ENCODE results near the gene SLC39A10.
"Not testable (repeated sequence)": the region's sequence is repeated elsewhere in the genome, so short reads cannot be mapped to it uniquely, and the experiment has no call there.

Gene SLC39A10

DNA sequence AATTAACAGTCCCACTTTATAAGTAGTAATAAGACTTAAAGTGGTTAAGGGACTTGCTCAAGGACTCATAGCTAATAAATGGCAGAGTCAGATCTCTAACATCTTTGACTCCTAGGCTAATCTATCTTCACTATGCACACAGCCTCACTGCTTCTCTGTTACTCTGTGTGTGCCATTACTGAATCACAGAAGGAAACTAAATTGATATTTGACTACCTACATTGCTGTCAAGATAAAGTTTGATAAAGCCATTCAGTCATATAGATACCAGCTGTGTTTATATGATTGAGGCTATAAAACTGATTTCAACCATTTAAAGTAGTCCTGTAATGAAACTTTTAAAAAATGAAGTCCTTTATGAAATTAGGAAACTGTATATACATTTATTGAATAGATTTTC is 10.9 kb downstream of the SLC39A10 start:
- FAIRE-seq (no peak), DNase-seq (ENCODE audit: insufficient read length, low spot score) (no peak)

DNA sequence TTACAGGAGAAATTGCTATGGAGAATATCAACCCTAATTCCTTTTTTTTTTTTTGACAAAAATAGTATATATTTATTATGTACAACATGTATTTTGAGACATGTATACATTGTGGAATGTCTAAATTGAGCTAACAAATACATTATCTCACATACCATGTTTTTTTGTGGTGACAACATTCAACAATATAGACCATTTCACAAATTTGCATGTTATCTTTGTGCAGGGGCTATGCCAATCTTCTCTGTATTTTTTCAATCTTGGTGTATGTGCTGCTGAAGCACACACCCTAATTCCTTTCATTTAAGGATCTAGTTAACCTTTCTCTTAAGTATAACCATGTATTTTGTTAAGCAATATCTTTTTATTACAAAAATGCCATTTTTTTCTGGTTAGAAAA is 13.2 kb downstream of the SLC39A10 start:
- FAIRE-seq (no peak), DNase-seq (ENCODE audit: insufficient read length, low spot score) (no peak)

DNA sequence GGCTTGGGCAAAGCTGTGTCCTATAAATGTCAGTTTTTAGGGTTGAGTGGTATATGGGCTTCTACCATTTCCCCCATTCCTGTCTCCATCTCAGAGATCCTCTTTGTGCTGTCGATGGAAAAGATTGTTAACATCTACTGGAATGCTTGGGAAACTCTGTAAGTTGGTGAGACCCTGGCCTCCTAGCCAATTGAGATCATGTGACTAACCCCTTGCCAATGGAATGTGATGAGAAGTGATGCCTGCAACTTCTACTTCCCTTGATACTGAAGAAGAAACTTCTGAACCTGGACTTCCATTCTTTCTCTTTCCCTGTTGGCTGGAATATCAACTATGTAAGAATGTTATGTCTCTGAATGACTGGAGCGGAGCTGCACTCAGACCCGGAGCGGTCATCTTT is 14.5 kb downstream of the SLC39A10 start:
- no peak for FAIRE-seq

GRCh38 chr2:195672674-195673073 is 15.6 kb downstream of the SLC39A10 start:
- DNase-seq (ENCODE audit: insufficient read length, low spot score): no peak
- FAIRE-seq: peak; percentile 79

More for the DNA sequence above, 14.5 kb downstream of the SLC39A10 start:
- DNase-seq (ENCODE audit: insufficient read length, low spot score): no peak

- DNase-seq (ENCODE audit: insufficient read length, low spot score) (no peak), FAIRE-seq (no peak)
Observed at GRCh38 chr2:195674491-195675221, 17.6 kb downstream of the SLC39A10 start.

- FAIRE-seq: no peak
Observed at GRCh38 chr2:195675783-195676427, 18.9 kb downstream of the SLC39A10 start.

DNA sequence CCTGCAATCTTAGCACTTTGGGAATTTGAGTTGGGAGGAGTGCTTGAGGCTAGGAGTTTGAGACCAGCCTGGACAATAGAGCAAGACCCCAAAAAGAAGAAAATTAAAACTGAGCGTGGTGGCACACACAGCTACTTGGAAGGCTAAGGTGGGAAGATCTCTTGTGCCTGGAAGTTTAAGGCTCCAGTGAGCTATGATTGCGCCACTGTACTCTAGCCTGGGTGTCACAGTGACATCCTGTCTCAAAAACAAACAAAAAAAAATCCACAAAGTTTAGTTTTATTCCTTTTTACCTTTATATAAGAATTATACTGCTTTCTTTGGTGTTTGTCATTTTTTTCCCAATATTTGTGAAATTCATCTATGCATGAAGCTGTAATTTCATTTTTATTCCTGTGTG is 20.3 kb downstream of the SLC39A10 start:
- FAIRE-seq (no peak), DNase-seq (ENCODE audit: insufficient read length, low spot score) (no peak)

More at GRCh38 chr2:195675783-195676427, 18.9 kb downstream of the SLC39A10 start:
- DNase-seq (ENCODE audit: insufficient read length, low spot score): no peak

DNA sequence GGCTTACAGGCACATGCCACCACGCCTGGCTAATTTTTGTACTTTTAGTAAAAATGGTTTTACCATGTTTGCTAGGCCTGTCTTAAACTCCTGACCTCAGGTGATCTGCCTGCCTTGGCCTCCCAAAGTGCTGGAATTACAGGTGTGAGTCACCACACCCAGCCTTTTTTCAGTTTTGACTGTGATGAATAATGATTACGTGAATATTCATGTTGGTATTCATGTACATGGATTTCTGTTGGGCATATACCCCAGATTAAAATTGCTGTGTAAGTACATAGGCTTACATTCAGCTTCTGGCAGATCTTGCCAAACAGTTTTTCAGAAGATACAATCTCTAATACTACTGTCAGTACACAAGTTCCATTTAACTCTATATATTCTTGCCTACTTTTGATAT is 20.9 kb downstream of the SLC39A10 start:
- FAIRE-seq (no peak), DNase-seq (ENCODE audit: insufficient read length, low spot score) (no peak)

DNA sequence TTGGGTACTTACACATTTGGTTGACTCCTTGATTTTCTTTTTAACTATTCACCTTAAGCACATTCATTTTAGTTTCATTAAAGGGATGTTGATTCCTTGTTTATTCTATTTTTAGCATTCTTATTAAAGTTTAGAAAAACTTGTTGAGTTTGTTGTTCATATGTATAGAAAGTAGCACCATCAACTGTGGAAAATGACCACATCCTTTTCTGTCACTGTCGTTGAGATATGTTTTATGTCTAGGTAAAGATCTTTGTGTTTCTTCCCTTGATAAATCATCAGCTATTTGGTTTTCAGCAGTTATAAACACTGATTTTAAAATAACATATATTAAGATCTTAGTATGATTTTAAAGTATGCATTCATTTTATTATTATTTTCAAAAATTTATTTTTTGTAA is 25.1 kb downstream of the SLC39A10 start:
- FAIRE-seq (no peak), DNase-seq (ENCODE audit: insufficient read length, low spot score) (no peak)

DNA sequence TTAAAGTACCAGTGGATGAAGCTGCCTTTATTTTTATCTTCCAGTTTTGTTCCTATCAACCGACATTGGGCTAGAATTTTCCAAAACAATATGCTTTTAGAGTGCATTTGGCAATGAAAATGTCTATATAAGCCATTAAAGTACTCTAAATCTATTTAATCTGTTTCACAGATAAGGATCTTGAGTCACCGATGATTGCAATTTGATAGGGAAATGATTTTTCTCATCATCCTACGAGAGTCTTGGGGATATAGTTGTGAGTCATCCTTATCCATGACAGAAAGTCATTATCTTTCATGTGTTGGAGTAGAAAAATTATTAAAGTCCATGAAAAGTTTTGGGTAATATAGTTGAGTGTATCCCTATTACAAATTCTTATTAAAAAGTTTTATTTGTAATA is 26.1 kb downstream of the SLC39A10 start:
- DNase-seq (ENCODE audit: insufficient read length, low spot score) (no peak), FAIRE-seq (no peak)

- no peak for FAIRE-seq
- DNase-seq (ENCODE audit: insufficient read length, low spot score): no peak
Observed at GRCh38 chr2:195686564-195686963, 29.5 kb downstream of the SLC39A10 start.

DNA sequence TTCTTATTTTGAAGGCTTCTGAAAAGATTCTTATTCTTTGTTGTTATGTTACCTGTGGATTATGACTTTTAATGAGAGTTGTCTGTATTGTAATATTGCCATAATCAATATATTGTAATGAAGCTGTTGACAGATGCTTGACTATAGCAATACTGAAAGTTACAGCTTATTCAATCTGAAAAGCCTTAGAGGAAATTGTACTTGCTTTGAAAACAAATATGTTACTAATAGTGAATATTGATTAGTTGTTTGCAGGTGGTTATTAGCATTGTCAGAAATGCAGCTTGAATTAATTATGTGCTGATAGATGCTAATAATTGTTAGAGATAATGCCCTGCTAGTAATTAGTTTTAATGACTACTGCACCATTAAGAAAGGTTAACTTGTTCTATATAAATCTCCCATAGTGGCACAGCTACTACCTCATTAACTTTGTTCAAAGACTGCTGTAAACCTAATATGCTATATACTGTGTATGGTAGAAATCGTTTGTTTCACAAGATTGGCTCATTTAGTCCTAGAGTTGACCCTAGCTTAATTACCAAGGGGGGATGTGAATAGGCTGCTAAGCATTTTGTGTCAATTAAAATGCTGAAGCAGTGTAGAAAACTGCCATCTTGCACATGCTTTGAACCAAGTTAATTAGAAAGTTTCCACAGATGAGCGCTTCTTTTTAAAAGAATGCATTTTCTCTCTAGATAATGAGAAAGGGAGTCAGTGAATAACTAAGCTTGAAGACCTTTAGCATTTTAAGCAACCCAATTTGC is 30.5 kb downstream of the SLC39A10 start:
- DNase-seq (ENCODE audit: insufficient read length, low spot score) (no peak), FAIRE-seq (peak; percentile 31)

GRCh38 chr2:195692531-195692930 is 35.5 kb downstream of the SLC39A10 start:
- DNase-seq (ENCODE audit: insufficient read length, low spot score): not testable (repeated sequence)

DNA sequence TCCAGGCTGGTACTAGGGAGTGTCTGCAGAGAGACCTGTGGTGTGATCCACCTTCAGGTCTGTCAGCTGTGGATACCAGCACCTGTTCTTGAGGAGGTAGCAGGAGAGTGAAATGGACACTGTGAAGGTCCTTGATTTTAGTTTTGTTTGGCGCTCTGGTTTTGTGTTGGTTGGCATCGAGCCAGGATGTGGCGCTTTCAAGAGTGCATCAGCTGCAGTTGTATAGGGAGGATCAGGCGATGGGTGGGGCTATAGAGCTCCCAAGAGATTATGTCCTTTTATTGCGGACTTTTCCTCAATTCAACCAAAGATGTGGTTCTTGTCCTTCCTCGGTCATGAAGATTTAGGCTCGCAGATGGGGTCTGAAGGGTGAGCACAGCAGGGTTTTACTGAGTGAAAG is 37.5 kb downstream of the SLC39A10 start:
- FAIRE-seq (no peak), DNase-seq (ENCODE audit: insufficient read length, low spot score) (no peak)

More at GRCh38 chr2:195692531-195692930, 35.5 kb downstream of the SLC39A10 start:
- not testable (repeated sequence) for FAIRE-seq

DNA sequence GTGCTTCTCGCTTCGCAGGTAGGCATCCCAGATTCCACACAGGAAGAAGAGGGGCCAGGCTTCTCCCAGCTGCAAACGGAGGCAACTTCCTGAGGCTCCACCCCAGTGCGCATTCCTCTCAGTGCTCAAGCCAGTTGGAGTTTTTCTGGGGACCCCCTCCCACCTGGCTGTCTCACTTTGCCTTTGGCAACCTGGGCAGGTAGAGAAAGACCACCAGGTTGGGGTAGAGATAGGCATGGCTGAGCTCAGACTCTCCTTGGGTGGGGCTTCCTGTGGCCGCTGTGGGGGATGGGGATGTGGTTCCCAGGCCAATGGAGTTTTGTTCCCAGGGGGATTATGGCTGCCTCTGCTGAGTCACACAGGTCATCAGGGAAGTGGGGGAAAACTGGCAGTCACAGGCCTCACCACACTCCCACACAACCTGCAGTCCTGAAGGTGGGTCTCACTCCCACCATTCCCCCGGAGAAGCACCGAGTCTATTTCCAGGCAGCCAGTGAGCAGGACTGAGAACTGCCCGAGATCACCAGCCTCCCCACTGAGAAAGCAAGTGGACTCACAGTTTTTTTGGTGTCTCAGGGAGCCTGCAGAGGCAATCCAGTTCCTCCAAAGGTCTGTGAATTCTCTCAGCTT is 38.1 kb downstream of the SLC39A10 start:
- no peak for DNase-seq (ENCODE audit: insufficient read length, low spot score)

DNA sequence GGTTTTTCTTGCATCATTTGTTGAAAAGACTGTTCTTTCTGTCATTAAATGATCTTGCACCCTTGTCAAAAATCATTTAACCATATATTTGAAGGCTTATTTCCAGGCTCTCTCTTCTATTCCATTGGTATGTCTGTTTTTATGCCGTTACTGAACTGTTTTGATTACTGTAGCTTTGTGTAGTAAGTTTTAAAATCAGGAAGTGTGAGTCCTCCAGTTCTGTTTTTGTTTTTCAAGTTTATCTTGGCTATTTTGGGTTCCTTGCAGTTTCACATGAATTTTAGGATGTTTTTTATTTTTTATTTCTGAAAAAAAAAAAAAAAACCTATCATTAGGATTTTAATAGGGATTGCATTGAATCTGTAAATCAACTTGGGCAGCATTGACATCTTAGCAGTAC is 39.0 kb downstream of the SLC39A10 start:
- FAIRE-seq: no peak

More for the DNA sequence above, 38.1 kb downstream of the SLC39A10 start:
- peak; percentile 37 for FAIRE-seq

DNA sequence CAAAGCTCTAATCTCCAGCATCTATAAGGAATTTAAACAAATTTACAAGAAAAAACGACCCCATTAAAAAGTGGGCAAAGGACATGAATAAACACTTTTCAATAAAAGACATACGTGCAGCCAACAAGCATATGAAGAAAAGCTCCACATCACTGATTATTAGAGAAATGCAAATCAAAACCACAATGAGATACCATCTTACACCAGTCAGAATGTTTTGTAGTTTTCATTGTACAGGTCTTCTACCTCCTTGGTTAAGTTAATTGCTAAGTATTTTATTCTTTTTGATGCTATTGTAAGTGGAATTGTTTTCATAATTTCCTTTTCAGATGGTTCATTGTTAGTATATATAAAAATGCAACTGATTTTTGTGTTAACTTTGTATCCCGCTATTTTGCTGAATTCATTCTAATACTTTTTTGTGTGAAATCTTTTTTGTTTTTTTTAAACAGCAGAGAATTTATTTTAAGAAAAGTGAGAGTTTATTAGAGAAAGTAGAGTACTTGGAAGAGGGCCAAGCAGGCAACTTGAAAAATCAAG is 40.7 kb downstream of the SLC39A10 start:
- DNase-seq (ENCODE audit: insufficient read length, low spot score) (no peak), FAIRE-seq (no peak)

More for the DNA sequence above, 39.0 kb downstream of the SLC39A10 start:
- DNase-seq (ENCODE audit: insufficient read length, low spot score): no peak

- DNase-seq (ENCODE audit: insufficient read length, low spot score) (no peak), FAIRE-seq (no peak)
Observed at GRCh38 chr2:195700480-195700879, 43.5 kb downstream of the SLC39A10 start.

DNA sequence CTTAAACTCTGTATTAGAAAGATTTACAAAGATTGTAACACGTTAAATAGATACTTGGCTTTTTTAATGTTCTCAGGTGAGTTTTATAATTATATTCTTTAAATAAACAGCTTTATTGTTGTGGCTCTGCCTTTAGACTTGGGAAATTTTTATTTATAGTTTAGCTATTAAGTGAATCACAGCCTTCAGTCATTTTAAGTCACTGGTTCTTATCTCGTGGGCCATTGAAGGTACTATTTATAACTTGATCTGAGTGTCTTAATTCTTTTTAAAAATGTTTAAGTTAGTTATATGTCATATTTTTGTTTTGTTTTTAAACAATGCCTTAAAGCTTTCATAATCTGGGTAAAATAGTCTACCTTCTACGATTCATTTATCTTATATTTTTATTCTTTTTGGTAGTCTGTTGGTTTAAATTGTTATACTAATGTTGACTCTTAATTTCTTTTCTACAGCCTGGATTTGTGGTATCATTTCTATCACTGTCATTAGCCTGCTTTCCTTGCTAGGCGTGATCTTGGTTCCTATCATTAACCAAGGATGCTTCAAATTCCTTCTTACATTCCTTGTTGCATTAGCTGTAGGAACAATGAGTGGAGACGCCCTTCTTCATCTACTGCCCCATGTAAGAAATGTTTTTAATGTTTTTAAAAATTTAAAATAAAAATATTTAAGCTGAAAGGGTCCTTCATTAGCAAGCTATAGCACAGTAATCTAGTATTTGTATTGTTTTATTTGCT is 49.3 kb downstream of the SLC39A10 start:
- FAIRE-seq: no peak

More for the DNA sequence above, 49.3 kb downstream of the SLC39A10 start:
- no peak for DNase-seq (ENCODE audit: insufficient read length, low spot score)

All from GM19239 (cell line).